ENCODE results near the gene NLN. TPM values are rescaled to one million over a fixed set of nuclear protein-coding genes. Genes with fewer than 3 reads are reported as not detected.
A peak's percentile ranks its signal among the peaks of the same experiment; 100 is the strongest.
"Not testable (repeated sequence)": the region's sequence is repeated elsewhere in the genome, so short reads cannot be mapped to it uniquely, and the experiment has no call there.

The NLN gene
- 23.7 TPM for total RNA-seq

DNA sequence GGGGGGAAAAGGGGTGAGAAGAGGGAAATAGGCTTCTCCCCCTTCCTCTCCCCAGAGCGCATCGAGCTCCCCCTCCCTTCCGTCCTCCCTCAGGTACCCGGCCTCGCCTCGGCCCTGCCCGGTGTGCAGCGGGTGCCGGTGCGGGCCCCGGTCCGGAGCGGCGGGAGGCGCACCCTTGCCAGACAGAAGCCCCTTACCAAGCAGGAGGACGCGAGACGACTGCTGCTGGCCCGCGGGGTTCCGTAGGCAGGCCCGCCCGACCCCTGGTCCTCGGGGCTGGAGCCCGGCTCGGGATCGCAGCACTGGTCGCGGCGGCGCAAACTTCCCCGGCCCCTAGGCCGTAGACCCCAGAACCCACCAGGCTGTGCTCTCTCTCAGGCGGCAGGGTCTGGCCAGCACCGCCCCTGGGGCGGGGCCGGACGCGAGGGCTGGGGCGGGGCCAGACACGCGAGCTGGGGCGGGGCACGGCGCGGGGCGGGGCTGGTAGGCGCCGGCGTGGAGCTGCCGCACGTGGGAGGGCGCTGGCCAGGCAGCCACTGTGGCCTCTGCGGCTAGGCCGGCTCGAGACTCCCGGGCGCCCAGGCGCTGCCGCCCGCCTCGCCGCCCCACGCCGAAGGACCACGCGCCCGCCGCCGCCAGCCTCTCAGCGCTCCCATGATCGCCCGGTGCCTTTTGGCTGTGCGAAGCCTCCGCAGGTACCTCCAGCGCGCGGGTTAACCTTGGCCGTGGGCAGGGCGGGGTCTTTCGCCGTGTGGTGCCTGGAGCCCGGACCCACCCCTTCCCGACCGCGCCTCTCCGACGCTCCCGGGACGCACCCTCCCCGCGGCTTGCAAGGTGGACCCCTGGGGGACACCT, at the start of gene NLN, which contains the start of gene SGTB:
Gene NLN (plus strand): TSS at position 486 of the 855 bp plus-strand sequence. CDS start 169 bp downstream, at position 655.
Gene SGTB (minus strand): TSS at position 390 of the 855 bp plus-strand sequence. CDS start 1,302 bp downstream, outside the sequence.
- DNase-seq, result peak; percentile 94

DNA sequence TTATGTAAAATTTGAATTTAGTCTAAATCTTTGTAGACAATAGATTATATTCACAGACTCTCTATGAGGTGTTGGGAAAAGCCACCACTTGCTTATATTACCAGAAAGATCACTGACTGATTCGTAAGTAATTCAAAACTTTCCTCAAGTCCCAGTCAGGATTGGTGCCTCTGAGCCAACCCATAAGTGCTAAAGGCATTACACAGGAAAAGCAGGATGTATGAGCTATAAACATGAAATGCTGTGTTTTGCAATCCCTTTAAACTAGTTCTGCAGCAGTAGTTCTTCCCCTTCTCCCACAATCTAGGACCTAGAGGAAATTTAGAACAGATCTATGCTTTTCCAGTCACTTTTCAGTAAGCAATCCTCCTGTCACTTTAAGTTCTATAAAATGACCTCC, 49.2 kb upstream of the NLN start:
- no peak for DNase-seq

DNA sequence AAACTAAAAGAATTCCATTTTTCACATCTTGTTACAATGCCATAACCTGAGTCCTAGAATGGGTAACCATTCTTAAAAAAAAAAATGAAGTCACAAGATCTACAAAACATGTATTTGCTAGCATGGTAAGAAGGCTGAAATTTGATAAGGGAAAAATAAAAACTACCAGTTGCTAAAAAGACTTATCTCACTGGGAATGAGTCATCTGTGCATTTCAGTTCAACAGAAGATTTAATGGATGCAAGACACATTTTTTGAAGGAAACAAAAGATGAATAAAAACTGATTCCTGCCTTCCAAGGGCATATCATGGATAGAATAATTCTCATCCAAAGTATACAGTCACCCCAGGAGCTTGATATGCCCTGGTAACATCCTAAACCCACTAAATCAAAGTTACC, 47.3 kb upstream of the NLN start:
- DNase-seq, result no peak

DNA sequence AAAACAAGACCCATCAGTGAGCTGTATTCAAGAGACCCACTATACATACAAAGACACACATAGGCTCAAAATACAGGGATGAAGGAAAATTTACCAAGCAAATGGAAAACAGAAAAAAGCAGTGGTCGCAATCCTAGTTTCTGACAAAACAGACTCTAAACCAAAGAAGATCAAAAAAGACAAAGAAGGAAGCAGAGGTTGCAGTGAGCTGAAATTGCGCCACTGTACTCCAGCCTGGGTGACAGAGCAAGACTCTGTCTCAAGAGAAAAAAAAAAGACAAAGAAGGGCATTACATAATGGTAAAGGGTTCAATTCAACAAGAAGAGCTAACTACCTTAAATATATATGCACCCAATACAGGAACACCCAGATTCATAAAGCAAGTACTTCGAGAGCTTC, 45.9 kb upstream of the NLN start:
- DNase-seq, result not testable (repeated sequence)

DNA sequence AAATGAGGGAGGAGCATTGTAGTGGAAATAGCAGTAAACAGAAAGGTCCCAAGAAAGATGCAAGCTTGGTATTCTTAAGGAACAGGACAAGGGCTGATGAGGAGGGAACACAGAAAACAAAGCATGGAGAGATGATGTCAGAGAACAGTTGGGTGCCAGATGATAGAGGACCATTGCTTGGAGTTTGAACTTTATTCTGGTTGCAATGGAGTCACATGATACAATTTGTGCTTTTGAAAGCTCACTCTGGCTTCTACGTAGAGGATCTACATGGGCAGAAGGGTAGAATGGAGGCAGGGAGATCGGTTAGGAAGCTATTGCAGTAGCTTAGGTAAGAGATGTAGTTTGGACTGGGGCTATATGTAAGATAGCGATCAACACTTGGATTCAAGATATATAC, 39.9 kb upstream of the NLN start:
- no peak for DNase-seq

DNA sequence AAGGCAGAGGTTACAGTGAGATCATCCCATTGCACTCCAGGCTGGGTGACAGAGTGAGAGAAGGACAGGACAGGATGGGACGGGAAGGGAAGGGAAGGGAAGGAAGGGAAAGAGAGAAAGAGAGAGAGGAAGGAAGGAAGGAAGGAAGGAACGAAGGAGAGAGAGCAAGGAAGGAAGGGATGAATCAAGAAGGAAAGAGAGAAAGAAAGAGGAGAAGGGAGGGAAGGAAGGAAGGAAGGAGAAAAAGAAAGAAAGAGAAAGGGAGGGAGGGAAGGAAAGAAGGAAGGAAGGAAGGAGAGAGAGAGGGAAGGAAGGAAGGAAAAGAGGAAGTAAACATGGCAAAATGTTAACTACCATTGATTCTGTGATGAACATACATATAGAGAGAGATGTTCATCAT, 28.9 kb upstream of the NLN start:
- no peak for DNase-seq

DNA sequence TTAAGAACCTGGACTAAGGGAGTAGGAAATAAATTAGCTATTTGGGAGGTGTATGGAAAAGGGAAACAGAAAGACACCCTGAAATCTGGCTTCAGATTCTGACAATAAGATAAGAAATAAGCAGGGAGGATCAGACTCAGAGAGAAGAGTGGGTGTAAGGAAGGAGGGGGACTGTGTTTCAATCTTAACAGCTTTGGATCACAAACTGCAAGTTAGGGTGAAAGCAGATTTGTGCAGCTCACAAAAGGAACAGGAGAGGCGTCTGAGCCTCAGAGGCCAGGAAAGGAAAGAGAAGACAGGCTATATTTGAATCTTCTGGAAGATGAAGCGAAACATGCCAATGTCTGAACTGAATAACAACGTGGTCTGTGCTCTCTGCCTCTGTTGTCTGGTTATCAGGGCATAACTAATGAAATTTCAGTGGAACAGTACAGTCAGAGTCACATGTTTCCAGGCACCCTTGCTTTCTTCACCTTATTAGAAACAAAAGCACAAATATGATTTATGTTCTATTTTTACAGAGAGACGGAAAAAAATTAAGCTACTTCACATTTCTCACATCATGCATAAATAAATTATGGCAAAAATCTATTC, 26.7 kb upstream of the NLN start:
- DNase-seq, result no peak

DNA sequence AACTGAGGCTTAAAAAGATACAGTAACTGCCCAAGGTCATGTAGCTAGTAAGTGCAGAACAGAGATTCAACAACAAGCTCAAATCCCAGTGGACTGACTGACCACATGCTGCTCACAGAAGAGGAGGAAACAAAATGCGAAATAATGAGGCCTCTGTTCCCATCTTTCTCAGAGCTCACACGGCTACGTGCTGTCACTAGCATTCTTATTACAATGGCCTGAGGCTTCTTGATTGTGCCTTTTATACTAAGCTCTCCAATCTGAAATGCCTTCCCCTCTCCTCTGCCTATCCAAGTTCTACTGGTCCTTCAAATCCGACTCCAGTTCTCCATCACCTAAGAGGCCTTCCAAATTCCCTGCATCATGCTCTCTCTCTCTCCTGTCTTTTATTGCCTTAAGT, 26.1 kb upstream of the NLN start:
- no peak for DNase-seq

DNA sequence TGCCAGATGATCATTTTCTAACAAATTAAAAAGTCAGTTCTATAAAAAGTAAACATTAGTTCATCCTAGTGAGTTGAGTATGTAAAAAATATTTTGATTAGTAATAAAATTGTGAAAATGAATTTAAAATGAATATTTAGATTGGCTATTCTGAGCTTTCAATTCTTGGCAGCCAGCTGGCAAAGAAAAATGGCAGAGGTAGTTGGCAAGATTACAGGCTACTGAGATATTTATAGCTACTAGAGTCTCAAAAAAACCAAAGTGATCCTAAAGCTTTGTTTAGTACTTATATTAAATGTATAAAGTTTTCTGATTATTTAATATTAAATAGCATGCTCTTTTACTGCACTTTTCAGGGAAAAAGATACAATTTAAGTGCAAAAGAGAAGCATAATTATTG, 25.1 kb upstream of the NLN start:
- DNase-seq, result peak; percentile 15

DNA sequence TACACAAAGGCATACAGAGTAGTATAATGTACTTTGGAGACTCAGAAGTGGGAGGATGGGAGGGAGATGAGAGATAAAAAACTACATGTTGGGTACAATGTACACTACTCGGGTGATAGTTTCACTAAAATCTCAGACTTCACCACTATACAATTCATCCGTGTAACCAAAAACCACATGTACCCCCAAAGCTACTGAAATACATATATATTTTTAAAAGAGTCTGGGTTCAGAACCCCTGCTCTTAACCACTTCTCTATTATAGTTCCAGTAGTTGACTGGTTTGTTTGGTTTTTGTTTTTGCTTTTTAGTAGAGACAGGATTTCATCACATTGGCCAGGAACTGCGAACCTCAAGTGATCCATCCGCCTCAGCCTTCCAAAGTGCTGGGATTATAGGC, 22.7 kb upstream of the NLN start:
- DNase-seq, result no peak

DNA sequence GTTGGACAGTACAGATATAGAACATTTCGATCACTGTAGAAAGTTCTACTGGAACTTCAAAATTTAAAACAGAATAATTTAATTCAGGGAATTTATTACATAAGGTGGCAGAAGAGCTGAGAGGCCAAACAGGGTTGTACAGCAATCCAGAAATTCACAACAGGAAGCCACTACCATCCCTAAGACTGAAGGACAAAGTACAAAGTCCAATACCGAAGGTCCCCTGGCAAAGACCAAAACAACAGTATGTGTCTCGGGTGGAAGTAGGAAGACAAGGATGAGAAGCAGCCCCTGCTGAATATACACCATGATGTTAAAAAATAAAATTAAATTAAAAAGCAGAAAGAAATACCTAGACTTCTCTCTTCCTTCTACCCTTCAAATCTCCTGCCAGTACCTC, 20.0 kb upstream of the NLN start:
- no peak for DNase-seq

DNA sequence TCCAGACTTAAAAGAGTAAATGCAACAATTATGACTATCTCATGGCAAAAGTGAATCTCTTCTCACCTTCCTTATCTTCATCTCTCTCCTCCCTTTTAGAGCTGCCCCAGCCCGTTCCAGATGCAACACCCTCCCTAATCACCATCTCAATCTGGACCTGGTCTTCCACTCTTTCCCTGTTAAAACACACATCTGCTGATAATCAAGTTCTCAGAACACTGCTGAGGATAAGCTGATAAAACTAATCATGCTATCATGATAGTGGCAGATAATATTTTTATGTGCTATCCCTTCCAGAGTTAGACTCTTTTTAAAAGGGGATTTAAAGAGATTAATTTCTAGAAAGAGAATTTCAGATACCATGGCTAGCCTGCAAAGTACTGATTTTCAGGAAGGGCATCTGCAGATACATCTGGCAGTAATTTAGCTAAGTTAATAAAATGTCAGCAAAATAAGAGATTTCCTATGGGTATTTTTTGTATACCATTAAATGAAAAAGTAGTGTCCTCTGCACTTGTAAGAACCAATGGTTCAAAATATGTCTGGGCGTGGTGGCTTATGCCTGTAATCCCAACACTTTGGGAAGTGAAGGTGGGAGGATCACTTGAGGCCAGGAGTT, 17.3 kb upstream of the NLN start:
- no peak for DNase-seq

DNA sequence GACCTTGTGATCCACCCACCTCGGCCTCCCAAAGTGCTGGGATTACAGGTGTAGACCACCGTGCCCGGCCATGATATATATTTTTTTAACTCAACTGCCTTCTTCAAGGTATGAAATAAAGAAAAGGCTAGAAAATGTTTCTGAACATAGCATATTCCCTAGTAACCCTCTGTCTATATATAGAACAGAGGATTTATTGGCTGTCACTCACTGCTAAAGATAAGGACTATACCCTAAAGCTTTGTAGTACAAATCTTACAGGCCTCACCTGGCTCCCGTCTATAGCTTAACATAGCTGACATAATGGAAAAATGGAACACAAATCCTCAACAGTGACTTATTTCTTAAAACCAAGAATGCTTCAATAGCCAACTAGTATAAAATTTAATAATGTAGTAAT, 14.3 kb upstream of the NLN start:
- DNase-seq, result no peak

DNA sequence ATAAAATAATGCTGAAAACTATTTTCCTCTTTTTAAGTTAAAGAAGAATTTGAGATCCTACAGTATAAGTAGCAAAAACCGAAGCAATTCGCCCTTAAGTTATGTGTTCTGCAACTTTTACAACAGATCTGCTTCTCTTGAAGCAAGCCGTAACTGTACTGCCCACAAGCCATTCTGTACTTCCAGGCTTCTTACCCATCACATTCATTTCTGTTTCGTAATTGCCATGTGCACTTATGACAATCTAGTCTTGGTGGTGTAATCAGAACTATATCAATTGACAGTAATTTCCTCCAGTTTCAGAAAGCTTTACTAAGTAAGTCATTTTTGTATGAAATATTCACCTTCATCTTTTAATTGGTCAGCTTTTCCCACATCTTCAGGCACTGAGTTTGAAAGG, 13.9 kb upstream of the NLN start:
- DNase-seq, result no peak

DNA sequence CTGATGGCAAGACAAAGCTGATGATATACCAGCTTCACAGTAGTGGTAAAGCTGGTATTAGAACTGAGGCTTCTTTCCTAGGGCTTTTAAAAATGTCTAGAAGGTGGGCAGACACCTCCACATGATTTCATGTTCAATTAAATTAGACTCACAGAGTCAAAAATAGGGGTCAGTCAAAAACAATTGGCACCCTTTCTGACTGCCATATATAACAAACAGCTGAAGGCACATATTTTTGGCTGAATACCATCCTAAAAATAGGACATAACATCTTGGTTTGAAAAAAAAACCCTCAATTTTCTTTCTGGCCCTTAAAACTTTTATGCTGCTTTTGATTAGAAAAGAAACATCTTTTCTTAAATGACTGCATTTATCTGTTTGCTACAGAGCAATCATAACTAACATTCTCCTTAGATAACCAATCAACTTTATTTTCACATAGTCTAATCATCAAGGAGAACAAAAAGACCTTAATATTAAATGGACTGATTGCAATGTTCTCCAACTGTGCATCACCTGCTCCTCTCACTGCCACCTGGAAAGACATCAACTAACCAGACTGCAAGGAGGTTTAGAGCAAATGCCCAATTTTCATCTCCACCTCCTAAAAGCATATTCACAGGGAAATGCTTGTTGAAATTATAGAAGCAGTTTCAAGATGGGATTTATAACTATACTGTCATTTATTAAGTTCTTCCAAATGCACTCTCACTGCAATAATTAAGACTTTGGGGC, 3.3 kb upstream of the NLN start:
- DNase-seq, result no peak

DNA sequence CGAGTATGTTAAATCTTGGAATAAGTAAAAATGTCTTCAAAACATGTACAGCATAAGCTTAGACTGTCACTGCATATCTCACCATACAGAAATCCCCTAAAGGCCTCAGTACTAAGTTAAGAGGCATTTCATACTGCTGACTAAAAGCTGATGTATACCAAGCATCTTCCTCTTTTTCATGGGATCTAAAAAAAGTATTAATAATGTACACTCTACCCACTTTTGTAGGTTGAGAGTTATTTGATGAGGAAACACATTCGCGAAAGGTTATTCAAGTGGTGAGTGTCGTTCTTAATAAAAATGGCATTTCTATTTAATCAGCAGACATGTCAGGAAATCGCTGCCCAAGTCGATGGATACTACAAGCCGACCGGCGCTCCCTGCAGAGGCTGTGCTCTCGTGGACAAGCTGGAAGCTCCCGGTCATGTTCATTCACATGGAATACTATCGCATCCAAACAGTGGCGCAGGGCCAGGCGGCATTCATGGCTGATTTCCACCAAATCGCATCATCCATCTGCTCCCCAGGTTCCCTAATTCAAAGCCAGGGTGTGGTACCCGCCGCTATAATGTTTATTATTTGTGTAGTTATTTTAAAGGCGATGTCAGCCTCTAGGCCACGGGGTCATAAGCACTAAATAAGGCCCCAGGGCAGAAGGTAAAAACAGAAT, 820 bp upstream of the NLN start:
- peak; percentile 80 for DNase-seq

DNA sequence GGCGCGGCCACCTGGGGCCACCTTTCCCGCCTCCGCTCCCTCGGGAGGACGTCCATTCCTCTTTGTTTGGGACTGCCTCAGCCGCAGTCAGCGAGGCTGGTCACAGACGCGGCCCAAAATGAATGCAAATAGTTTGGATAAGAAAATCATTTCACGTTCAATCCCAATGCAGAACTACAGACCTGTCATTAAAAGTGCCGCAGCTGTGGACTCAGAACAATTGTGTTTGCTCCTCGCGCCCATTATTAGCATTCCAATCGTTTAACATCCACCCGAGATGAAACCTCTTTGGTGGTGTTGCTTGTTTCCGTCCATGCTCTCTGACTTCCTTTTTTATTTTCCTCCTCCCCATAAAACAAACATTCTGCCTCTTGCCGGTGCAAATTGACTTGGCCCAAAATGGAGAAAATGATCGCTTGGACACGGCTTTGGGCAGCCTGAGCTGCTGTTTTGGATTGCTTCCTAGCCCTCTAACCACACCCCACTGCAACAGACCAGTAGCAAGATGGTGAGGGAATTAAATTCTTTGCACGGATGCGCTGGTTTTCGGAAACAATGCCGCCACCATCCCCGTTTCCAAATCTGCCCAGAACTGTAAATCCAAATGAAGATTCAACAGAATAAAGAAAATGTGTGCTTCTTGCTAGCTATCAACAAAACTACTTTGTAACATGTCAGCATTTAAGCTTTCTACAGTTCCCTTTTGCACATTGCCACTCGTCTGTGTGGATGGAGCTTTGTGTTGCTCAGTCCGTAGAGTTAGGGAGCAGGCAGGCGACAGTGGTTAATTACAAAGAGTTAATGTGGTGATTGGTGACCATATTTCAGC, 784 bp downstream of the NLN start:
- peak; percentile 80 for DNase-seq

DNA sequence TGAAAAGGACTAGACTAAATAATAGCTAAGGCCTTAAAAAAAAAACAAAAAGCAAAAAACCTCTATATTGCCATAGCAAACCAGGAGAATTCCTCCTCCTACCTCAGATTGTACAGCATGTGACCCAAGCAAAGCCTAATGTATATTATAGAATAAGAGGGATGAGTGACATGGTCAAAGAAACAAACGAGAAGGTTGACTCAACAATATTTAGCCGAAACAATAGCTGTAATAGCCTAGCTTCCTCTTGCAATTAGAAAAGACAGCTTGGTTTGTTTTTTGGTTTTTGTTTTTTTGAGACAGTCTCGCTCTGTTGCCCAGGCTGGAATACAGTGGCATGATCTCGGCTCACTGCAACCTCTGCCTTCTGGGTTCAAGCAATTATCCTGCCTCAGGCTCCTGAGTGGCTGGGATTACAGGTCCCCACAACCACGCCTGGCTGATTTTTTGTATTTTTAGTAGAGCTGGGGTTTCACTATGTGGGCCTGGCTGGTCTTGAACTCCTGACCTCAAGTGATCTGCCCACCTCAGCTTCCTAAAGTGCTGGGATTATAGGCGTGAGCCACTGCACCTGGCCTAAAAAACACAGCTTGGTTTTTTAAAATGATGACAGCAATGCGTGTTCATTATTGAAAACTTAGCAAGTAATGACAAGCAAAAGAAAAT, 5.6 kb downstream of the NLN start:
- DNase-seq, result no peak

DNA sequence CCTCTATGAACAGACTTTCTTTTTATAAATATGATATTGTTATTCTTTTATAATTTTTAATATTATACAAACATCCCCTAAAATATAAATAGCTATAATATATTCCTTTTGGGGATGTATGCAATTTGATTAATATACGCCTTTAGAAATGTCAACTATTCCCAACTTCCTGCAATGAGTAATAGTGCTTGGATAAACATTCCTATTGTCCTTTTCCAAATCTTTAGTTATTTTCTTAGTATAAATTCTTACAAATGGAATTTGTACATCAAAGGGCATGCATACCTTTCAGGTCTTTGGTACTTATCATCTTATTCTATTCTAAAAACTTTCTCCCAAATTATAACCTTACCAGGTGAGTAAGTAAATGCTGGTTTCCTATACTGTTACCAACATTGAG, 6.2 kb downstream of the NLN start:
- DNase-seq, result no peak

DNA sequence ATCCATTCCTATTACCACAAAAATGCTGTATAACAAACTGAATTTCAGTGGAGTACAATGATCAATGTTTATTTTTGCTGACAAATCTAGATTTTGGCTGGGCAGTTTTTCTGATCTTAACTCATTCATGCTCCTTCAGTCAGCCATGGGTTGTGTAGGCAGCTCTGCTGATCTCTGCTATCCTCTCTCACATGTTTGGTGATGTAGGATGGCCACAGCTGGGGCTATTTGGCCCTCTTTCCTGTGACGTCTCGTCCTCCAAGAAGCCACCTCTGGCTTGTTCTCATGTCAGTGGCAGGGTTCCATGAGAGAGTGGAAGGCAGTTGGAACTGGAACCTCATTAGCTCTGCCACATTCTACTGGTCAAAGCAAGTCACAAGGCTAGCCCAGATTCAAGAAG, 8.9 kb downstream of the NLN start:
- DNase-seq, result no peak

DNA sequence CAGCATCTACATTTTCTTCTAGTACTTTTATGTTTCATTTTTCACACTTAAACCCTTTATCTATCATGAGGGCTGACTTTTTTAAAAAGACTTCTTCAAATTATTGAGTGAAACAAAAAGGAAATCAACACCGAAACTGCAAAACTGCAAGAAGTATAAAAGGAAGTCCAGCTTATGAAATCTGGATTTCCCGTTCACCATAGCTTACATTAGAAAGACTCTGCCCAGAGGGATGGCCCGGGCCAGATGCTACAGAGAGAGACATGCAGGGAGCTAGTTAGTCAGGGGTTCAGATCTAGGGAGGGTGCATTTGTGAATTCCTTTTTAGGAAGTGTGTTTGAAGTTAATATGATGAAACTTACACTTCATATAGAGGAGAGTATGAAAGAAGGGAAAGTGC, 10.0 kb downstream of the NLN start:
- DNase-seq, result not testable (repeated sequence)

Measured in tongue (tissue), 2 donors.